WTC11 (cell line): ENCODE results near the gene SIAH3. TPM values are rescaled to one million over a fixed set of nuclear protein-coding genes. Genes with fewer than 3 reads are reported as not detected.

ENCODE experiments used
- ATAC-seq: fragments of 200-7000 bp; cut with Tn5 transposase; 2 replicates; pipeline ENCODE4 v1.10.0; 2021; ENCODE audit warnings: mild to moderate bottlenecking, moderate library complexity
- CTCF ChIA-PET: fragments of 300-600 bp; sonication (Branson Sonifier 250); formaldehyde crosslinking; loops from one replicate; lab custom pipeline; 2021; ENCODE audit warnings: antibody characterized with exemption; lab: Charles Lee
- POLR2A ChIA-PET: fragments of 350-600 bp; sonication (Branson Sonifier 250); formaldehyde crosslinking; loops from one replicate; lab custom pipeline; 2021; ENCODE audit warnings: antibody characterized with exemption; lab: Charles Lee
- DNase-seq: peaks from one replicate; pipeline ENCODE4 v3.0.0; 2021; ENCODE audit warnings: low spot score
- H3K27ac Mint-ChIP-seq: 2 replicates; pipeline ENCODE4 v1.8.0; 2021; ENCODE audit warnings: mixed read lengths
- H3K27me3 Mint-ChIP-seq: 2 replicates; pipeline ENCODE4 v1.8.0; 2021; ENCODE audit warnings: low read depth, mild to moderate bottlenecking, moderate library complexity, mixed read lengths
- H3K36me3 Mint-ChIP-seq: 2 replicates; pipeline ENCODE4 v1.8.0; 2021; ENCODE audit warnings: mixed read lengths
- H3K4me1 Mint-ChIP-seq: 2 replicates; pipeline ENCODE4 v1.8.0; 2022; ENCODE audit warnings: mixed read lengths
- H3K4me3 Mint-ChIP-seq: 2 replicates; pipeline ENCODE4 v1.8.0; 2021; ENCODE audit warnings: mild to moderate bottlenecking, moderate library complexity, mixed read lengths
- H3K9me3 Mint-ChIP-seq: 2 replicates; pipeline ENCODE4 v1.8.0; 2021; ENCODE audit warnings: mixed read lengths
- CREB1 ChIP-seq: sonication (generic); formaldehyde crosslinking; IDR thresholded peaks from 2 replicates; pipeline ENCODE4 v1.8.0; 2023; ENCODE audit warnings: mild to moderate bottlenecking, missing genetic modification reagents
- ELF4 ChIP-seq: sonication (generic); formaldehyde crosslinking; IDR thresholded peaks from 2 replicates; pipeline ENCODE4 v1.8.1; 2022; ENCODE audit warnings: low read depth, mild to moderate bottlenecking, moderate library complexity, missing genetic modification reagents
- EMX1 ChIP-seq: fragments of 250-450 bp; sonication (Bioruptor Pico); IDR thresholded peaks from 2 replicates; pipeline ENCODE4 v1.8.0; 2021; ENCODE audit warnings: mild to moderate bottlenecking
- ESRRA ChIP-seq: sonication (generic); formaldehyde crosslinking; IDR thresholded peaks from 2 replicates; pipeline ENCODE4 v1.8.1; 2022; ENCODE audit warnings: mild to moderate bottlenecking, missing genetic modification reagents, borderline replicate concordance
- ETV6 ChIP-seq: sonication (generic); formaldehyde crosslinking; IDR thresholded peaks from 2 replicates; pipeline ENCODE4 v1.8.1; 2022; ENCODE audit warnings: mild to moderate bottlenecking, missing genetic modification reagents
- JAZF1 ChIP-seq: fragments of 250-450 bp; sonication (Bioruptor Pico); IDR thresholded peaks from 2 replicates; pipeline ENCODE4 v1.9.0; 2021; ENCODE audit warnings: moderate library complexity, mild to moderate bottlenecking, inconsistent platforms
- JUN ChIP-seq: sonication (generic); formaldehyde crosslinking; IDR thresholded peaks from 2 replicates; pipeline ENCODE4 v1.8.0; 2023; ENCODE audit warnings: mild to moderate bottlenecking, missing genetic modification reagents
- MXD4 ChIP-seq: fragments of 250-450 bp; sonication (Bioruptor Pico); IDR thresholded peaks from 2 replicates; pipeline ENCODE4 v1.8.0; 2021; ENCODE audit warnings: mild to moderate bottlenecking, moderate library complexity, borderline replicate concordance
- NFE2L1 ChIP-seq: sonication (generic); formaldehyde crosslinking; IDR thresholded peaks from 2 replicates; pipeline ENCODE4 v1.8.1; 2023; ENCODE audit warnings: missing genetic modification reagents
- TP53 ChIP-seq: sonication (generic); formaldehyde crosslinking; IDR thresholded peaks from 2 replicates; pipeline ENCODE4 v1.8.1; 2023; ENCODE audit warnings: mild to moderate bottlenecking, missing genetic modification reagents
- ZNF121 ChIP-seq: sonication (generic); formaldehyde crosslinking; IDR thresholded peaks from 2 replicates; pipeline ENCODE4 v1.8.0; 2023; ENCODE audit warnings: missing genetic modification reagents
- ZNF317 ChIP-seq: sonication (generic); formaldehyde crosslinking; IDR thresholded peaks from 2 replicates; pipeline ENCODE4 v1.8.1; 2023; ENCODE audit warnings: low read depth, mild to moderate bottlenecking, moderate library complexity, missing genetic modification reagents, borderline replicate concordance
- ZNF396 ChIP-seq: fragments of 250-450 bp; sonication (Bioruptor Pico); IDR thresholded peaks from 2 replicates; pipeline ENCODE4 v1.8.0; 2021; ENCODE audit warnings: mild to moderate bottlenecking, moderate library complexity, borderline replicate concordance
- ZNF416 ChIP-seq: fragments of 250-450 bp; sonication (Bioruptor Pico); IDR thresholded peaks from 2 replicates; pipeline ENCODE4 v1.9.0; 2021; ENCODE audit warnings: mild to moderate bottlenecking, inconsistent platforms
- ZNF423 ChIP-seq: fragments of 250-450 bp; sonication (Bioruptor Pico); IDR thresholded peaks from 2 replicates; pipeline ENCODE4 v2.1.2; 2022; ENCODE audit warnings: mild to moderate bottlenecking, moderate library complexity
- total RNA-seq: library from RNA; stranded (reverse); gene quantifications from 3 replicates; pipeline ENCODE4 v1.2.3, GENCODE V29; 2021
- TF ChIP-seq, protein P1 (sequence below): sonication (generic); formaldehyde crosslinking; IDR thresholded peaks from 2 replicates; pipeline ENCODE4 v1.8.0; 2022; ENCODE audit warnings: missing genetic modification reagents
- TF ChIP-seq, protein P2 (sequence below): sonication (generic); formaldehyde crosslinking; IDR thresholded peaks from 2 replicates; pipeline ENCODE4 v1.8.1; 2023; ENCODE audit warnings: mild to moderate bottlenecking, missing genetic modification reagents
- TF ChIP-seq, protein P3 (sequence below): sonication (generic); formaldehyde crosslinking; IDR thresholded peaks from 2 replicates; pipeline ENCODE4 v1.8.1; 2022; ENCODE audit warnings: mild to moderate bottlenecking, missing genetic modification reagents, moderate library complexity, borderline replicate concordance
- TF ChIP-seq, protein P4 (sequence below): sonication (generic); formaldehyde crosslinking; IDR thresholded peaks from 2 replicates; pipeline ENCODE4 v1.8.0; 2023; ENCODE audit warnings: missing genetic modification reagents
- TF ChIP-seq, protein P5 (sequence below): fragments of 250-450 bp; sonication (Bioruptor Pico); IDR thresholded peaks from 2 replicates; pipeline ENCODE4 v2.1.2; 2022; ENCODE audit warnings: mild to moderate bottlenecking, moderate library complexity
- TF ChIP-seq, protein P6 (sequence below): fragments of 250-450 bp; sonication (Bioruptor Pico); IDR thresholded peaks from 2 replicates; pipeline ENCODE4 v1.9.0; 2021; ENCODE audit warnings: mild to moderate bottlenecking

Gene SIAH3
- total RNA-seq, 1 experiment from 2014 or later: 0.31 TPM

DNA sequence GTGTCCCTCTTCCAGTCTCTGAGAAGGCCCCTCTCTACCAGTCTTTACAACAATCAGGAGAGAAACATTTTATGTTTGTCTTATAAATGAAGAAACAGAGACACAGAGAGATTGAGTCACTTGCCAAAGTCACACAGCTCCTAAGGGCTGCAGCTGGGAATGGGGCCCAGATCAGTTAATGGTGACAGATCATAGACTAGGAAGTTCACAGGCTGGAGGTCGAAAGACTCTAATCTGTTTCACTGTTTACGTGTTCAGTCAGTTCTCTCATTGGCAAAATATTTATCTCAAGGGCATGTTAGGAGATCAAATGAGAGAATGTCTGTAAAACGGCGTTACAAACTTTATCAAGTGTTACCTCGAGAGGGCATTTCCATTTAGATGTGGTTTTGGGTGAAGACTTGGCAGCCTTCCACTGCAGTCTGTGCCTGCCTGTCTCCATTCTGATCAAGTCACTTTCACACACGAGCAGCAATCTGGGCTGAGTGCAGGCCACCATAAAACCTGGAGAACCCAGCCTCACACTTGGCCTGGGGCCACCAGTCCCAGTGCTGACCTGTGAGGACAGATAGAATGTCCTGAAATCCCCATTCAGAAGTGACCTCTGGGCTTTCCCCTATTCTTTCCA is 65.1 kb downstream of the SIAH3 start:
- ChIA-PET POLR2A (no interaction called here), CTCF (no interaction called here)
- ATAC-seq: no peak
- peaks cover 9% of the 10 kb centered on the region; the same call in 1 of the 2 replicates for H3K4me1 Mint-ChIP-seq
- no peak overlapping the region for H3K4me3 Mint-ChIP-seq
- H3K27me3 Mint-ChIP-seq: no peaks in the 10 kb centered on the region
- TF ChIP-seq ZNF121 (CRISPR knock-in tag) (no peak), MXD4 (CRISPR knock-in tag) (no peak), ZNF396 (CRISPR knock-in tag) (no peak), ZNF317 (no peak), NFE2L1 (CRISPR knock-in tag) (no peak), JUN (CRISPR knock-in tag) (no peak), ELF4 (CRISPR knock-in tag) (no peak), TP53 (CRISPR knock-in tag) (no peak)
- TF ChIP-seq, protein P1, sequence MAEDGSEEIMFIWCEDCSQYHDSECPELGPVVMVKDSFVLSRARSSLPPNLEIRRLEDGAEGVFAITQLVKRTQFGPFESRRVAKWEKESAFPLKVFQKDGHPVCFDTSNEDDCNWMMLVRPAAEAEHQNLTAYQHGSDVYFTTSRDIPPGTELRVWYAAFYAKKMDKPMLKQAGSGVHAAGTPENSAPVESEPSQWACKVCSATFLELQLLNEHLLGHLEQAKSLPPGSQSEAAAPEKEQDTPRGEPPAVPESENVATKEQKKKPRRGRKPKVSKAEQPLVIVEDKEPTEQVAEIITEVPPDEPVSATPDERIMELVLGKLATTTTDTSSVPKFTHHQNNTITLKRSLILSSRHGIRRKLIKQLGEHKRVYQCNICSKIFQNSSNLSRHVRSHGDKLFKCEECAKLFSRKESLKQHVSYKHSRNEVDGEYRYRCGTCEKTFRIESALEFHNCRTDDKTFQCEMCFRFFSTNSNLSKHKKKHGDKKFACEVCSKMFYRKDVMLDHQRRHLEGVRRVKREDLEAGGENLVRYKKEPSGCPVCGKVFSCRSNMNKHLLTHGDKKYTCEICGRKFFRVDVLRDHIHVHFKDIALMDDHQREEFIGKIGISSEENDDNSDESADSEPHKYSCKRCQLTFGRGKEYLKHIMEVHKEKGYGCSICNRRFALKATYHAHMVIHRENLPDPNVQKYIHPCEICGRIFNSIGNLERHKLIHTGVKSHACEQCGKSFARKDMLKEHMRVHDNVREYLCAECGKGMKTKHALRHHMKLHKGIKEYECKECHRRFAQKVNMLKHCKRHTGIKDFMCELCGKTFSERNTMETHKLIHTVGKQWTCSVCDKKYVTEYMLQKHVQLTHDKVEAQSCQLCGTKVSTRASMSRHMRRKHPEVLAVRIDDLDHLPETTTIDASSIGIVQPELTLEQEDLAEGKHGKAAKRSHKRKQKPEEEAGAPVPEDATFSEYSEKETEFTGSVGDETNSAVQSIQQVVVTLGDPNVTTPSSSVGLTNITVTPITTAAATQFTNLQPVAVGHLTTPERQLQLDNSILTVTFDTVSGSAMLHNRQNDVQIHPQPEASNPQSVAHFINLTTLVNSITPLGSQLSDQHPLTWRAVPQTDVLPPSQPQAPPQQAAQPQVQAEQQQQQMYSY: no peak
- TF ChIP-seq, all 79 proteins: peak for 0
- Mint-ChIP-seq H3K27ac (no peak overlapping the region), H3K9me3 (no peaks in the 10 kb centered on the region), H3K36me3 (no peaks in the 10 kb centered on the region)
- DNase-seq: no peak

DNA sequence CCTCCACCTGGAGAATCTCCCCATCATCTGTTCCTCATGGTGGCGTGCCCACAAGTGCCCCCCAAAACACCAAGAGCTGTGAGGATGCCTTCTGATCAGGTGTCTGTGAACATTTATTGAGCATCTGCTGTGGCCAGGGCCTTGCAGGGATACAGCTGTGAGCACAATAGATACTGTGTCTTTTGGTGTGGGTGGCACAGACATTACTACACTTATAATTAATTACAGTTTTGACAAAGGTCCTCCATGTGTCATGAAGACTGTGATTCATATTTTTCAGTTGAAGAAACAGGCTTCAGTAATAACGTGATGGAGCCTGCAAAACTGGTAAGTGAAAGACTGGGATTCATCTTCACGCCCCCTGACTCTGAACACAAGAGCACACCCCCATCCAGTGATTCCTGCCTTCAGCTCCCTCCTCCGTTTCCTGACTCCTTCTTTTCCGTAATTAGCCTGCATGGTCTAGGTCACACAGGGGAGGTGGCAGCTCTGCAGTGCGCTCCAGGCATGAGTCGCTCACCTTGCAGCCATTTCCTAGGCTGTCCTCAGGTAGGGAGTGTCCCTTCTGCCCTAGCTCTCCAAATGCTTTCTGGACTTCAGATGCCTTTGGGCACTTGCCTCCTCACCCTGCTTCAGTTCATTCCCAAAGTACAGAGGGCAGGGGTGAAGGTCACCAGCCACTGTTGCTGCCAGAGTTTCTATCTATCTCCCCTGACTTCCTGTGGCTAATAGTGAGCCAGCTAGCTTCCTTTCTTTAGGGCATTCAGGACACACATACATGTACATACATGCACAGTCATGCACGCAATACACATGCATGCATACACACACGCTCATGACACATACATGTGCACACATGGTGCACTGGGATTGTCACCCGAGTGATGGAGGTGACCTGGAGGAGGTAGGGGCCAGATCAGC is 66.5 kb downstream of the SIAH3 start:
- no peak for DNase-seq
- Mint-ChIP-seq H3K27me3 (no peaks in the 10 kb centered on the region), H3K4me3 (no peak overlapping the region), H3K4me1 (peaks cover 9% of the 10 kb centered on the region; the same call in 1 of the 2 replicates), H3K36me3 (no peaks in the 10 kb centered on the region), H3K9me3 (no peaks in the 10 kb centered on the region), H3K27ac (no peak overlapping the region)
- ATAC-seq: no peak; the same call in 1 of the 2 replicates
- TF ChIP-seq JAZF1 (CRISPR knock-in tag): no peak
- TF ChIP-seq, protein P2, sequence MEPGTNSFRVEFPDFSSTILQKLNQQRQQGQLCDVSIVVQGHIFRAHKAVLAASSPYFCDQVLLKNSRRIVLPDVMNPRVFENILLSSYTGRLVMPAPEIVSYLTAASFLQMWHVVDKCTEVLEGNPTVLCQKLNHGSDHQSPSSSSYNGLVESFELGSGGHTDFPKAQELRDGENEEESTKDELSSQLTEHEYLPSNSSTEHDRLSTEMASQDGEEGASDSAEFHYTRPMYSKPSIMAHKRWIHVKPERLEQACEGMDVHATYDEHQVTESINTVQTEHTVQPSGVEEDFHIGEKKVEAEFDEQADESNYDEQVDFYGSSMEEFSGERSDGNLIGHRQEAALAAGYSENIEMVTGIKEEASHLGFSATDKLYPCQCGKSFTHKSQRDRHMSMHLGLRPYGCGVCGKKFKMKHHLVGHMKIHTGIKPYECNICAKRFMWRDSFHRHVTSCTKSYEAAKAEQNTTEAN: no peak
- ChIA-PET CTCF (interaction anchor here (0.8 to 1.2 kb wide), 2 partner anchors 56 to 375 kb away, joined by 3 to 5 read pairs; no protein-coding TSS in a partner anchor), POLR2A (no interaction called here)

DNA sequence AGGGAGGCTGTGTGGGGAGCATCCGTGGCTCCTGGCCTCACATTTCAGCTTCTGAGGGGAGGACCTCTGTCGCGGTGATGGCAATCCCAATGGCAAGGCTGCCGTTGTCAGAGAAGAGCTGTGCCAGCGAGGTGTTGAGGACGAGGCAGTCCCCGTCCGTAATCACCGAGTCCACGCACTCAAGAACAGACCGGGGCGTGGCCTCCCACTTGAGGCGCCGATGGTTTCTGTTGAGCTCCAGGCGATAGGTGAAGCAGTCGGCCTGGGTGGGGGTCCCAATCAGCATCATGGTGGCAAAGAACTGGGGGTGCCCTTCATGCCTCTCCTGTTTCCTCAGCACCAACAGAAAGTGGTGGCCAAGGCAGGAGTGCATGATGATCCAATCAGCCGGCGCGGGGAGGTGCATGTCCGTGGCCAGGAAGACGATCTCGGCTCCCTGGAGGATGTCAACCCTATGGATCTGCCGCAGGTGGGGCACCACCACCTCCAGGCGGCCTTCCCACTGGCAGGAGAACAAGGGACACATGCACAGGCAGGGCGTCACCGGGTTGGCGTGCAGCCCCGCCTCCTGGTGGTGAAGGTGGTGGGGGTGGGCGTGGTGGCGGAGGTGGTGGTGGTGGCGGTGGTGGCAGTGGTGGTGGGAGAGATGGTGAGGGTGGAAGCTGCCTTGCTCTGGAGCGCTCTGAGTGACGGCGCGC is 68.1 kb downstream of the SIAH3 start:
- ATAC-seq: no peak
- no peak for DNase-seq
- CTCF ChIA-PET: interaction anchor here (0.6 kb wide), 1 partner anchor 39 kb away, joined by 3 read pairs; no protein-coding TSS in a partner anchor
- no peaks in the 10 kb centered on the region for H3K36me3 Mint-ChIP-seq
- no peaks in the 10 kb centered on the region for H3K9me3 Mint-ChIP-seq
- peaks cover 9% of the 10 kb centered on the region; the same call in 1 of the 2 replicates for H3K4me1 Mint-ChIP-seq
- H3K27ac Mint-ChIP-seq: no peak overlapping the region
- no peaks in the 10 kb centered on the region for H3K27me3 Mint-ChIP-seq
- POLR2A ChIA-PET: no interaction called here
- H3K4me3 Mint-ChIP-seq: no peak overlapping the region
- TF ChIP-seq, protein P3, sequence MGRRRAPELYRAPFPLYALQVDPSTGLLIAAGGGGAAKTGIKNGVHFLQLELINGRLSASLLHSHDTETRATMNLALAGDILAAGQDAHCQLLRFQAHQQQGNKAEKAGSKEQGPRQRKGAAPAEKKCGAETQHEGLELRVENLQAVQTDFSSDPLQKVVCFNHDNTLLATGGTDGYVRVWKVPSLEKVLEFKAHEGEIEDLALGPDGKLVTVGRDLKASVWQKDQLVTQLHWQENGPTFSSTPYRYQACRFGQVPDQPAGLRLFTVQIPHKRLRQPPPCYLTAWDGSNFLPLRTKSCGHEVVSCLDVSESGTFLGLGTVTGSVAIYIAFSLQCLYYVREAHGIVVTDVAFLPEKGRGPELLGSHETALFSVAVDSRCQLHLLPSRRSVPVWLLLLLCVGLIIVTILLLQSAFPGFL (CRISPR knock-in tag): no peak
- TF ChIP-seq MXD4 (CRISPR knock-in tag): no peak
- no peak for TF ChIP-seq ZNF317
- TF ChIP-seq, protein P4, sequence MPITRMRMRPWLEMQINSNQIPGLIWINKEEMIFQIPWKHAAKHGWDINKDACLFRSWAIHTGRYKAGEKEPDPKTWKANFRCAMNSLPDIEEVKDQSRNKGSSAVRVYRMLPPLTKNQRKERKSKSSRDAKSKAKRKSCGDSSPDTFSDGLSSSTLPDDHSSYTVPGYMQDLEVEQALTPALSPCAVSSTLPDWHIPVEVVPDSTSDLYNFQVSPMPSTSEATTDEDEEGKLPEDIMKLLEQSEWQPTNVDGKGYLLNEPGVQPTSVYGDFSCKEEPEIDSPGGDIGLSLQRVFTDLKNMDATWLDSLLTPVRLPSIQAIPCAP: no peak
- TF ChIP-seq CREB1: no peak
- TF ChIP-seq ESRRA (CRISPR knock-in tag): no peak
- TF ChIP-seq ETV6: no peak
- TF ChIP-seq, protein P5, sequence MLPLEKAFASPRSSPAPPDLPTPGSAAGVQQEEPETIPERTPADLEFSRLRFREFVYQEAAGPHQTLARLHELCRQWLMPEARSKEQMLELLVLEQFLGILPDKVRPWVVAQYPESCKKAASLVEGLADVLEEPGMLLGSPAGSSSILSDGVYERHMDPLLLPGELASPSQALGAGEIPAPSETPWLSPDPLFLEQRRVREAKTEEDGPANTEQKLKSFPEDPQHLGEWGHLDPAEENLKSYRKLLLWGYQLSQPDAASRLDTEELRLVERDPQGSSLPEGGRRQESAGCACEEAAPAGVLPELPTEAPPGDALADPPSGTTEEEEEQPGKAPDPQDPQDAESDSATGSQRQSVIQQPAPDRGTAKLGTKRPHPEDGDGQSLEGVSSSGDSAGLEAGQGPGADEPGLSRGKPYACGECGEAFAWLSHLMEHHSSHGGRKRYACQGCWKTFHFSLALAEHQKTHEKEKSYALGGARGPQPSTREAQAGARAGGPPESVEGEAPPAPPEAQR (CRISPR knock-in tag): no peak
- TF ChIP-seq EMX1: no peak
- TF ChIP-seq ZNF423: no peak
- TF ChIP-seq, protein P6, sequence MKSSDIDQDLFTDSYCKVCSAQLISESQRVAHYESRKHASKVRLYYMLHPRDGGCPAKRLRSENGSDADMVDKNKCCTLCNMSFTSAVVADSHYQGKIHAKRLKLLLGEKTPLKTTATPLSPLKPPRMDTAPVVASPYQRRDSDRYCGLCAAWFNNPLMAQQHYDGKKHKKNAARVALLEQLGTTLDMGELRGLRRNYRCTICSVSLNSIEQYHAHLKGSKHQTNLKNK (CRISPR knock-in tag): no peak
- TF ChIP-seq ZNF416: no peak
